ENCODE measurements around the gene DCAF12.

The DCAF12 gene

DNA sequence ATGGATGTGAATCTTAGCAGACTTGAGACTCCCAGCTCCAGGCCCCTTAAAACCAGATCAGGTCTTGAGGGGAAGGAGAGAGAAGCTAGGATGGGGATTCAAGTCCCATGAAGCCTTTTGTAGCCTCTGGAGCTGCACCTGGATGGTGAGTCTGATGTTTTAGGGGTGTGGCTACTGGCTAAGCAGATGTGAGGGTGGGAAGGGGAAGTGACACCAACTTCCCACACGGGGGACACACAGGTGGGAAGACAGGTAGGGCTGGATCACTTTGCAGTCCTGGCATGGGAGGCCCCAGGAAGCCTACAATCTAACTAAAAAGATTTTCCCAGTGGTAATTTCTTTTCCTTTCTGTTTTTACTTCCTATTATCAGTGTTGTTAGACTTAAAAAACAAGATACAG is 39.1 kb downstream of the DCAF12 start:
- peak; percentile 48; the same call in 1 of the 3 replicates for ATAC-seq (ENCODE audit: low read depth)
- Histone ChIP-seq H3K4me1 (ENCODE audit: insufficient read depth, poor library complexity, severe bottlenecking) (no peaks in the 10 kb centered on the region), H3K27ac (ENCODE audit: poor library complexity, severe bottlenecking) (no peak overlapping the region), H3K36me3 (ENCODE audit: low read depth) (peaks cover 53% of the 10 kb centered on the region), H3K27me3 (ENCODE audit: insufficient read depth, poor library complexity, severe bottlenecking) (no peaks in the 10 kb centered on the region), H3K9me3 (ENCODE audit: severe bottlenecking) (no peaks in the 10 kb centered on the region), H3K4me3 (ENCODE audit: severe bottlenecking) (no peak overlapping the region)
- DNase-seq (ENCODE audit: low spot score): no peak
- TF ChIP-seq CTCF (IDR thresholded peaks at IDR 0.05; ENCODE audit: poor library complexity, severe bottlenecking): no peak

DNA sequence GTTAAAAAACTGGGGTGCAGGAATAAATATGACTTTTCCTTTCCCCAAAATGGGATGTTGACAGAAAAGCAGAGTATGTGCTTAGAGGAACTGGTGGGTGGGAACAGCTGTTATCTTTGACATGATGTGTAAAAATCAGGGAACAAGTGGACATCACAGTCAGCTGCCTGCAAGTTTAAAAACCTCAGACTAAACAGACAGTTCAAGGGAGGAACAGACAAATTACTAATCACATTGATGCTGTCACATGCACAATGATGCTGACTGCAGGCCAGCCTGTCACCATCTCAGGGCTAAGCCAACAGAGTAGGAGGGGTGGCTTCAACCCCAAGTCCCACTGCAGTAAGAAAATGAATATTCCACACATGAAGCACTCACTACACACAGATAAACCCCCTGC is 39.6 kb downstream of the DCAF12 start:
- H3K36me3 ChIP-seq (ENCODE audit: low read depth): peaks cover 48% of the 10 kb centered on the region
- no peaks in the 10 kb centered on the region for H3K9me3 ChIP-seq (ENCODE audit: severe bottlenecking)
- no peaks in the 10 kb centered on the region for H3K4me1 ChIP-seq (ENCODE audit: insufficient read depth, poor library complexity, severe bottlenecking)
- ATAC-seq (ENCODE audit: low read depth) (no peak), DNase-seq (ENCODE audit: low spot score) (no peak)
- no peaks in the 10 kb centered on the region for H3K27me3 ChIP-seq (ENCODE audit: insufficient read depth, poor library complexity, severe bottlenecking)
- no peak for TF ChIP-seq CTCF (IDR thresholded peaks at IDR 0.05; ENCODE audit: poor library complexity, severe bottlenecking)
- no peak overlapping the region for H3K27ac ChIP-seq (ENCODE audit: poor library complexity, severe bottlenecking)
- no peak overlapping the region for H3K4me3 ChIP-seq (ENCODE audit: severe bottlenecking)

DNA sequence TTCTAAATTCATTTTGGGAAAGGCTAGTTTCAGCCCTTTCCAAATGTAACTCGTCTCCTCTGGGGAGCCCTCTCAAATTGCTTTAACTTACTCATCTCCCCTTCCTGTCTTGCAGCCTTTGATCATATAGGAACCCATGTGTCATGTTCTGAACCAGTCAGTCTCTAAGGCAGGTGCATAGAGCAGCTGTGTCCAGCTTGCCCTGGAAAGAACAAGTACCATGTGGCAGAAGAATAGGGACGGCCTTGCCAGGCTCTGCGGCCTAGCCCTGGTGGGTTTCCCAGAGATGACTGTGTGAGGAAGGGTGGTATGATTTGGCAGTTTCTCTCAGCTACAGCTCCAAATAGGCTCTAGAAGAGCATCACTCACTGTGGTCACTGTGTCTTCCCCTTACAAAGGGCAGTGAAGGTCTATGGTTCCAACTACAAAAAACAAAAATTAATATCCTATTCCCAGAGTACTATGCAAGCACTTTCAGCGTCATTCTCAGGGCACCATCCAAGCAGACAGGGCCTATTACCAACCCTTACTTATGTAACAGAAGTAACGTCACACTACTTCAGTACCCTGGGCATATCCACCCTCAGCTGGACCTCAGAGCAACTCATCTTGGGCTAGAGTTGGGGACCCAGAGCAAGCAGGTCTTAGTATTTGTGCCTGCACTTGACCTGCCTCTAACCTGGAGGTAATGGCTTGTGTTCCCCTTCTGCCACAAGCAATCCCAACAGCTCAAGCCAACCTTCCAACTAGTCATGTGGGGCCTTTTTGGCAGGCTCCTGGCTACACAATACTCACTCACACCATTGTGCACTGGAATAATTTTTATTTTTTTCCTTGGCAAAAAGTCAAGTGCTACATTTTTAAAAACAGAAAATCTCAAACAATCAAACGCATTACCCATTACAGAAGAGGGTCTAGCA is 40.7 kb downstream of the DCAF12 start:
- no peak for TF ChIP-seq CTCF (IDR thresholded peaks at IDR 0.05; ENCODE audit: poor library complexity, severe bottlenecking)
- no peak overlapping the region for H3K27ac ChIP-seq (ENCODE audit: poor library complexity, severe bottlenecking)
- H3K27me3 ChIP-seq (ENCODE audit: insufficient read depth, poor library complexity, severe bottlenecking): no peaks in the 10 kb centered on the region
- H3K4me3 ChIP-seq (ENCODE audit: severe bottlenecking): no peak overlapping the region
- peaks cover 41% of the 10 kb centered on the region for H3K36me3 ChIP-seq (ENCODE audit: low read depth)
- H3K4me1 ChIP-seq (ENCODE audit: insufficient read depth, poor library complexity, severe bottlenecking): no peaks in the 10 kb centered on the region
- no peak for DNase-seq (ENCODE audit: low spot score)
- peak; percentile 48; the same call in 1 of the 3 replicates for ATAC-seq (ENCODE audit: low read depth)
- no peaks in the 10 kb centered on the region for H3K9me3 ChIP-seq (ENCODE audit: severe bottlenecking)

DNA sequence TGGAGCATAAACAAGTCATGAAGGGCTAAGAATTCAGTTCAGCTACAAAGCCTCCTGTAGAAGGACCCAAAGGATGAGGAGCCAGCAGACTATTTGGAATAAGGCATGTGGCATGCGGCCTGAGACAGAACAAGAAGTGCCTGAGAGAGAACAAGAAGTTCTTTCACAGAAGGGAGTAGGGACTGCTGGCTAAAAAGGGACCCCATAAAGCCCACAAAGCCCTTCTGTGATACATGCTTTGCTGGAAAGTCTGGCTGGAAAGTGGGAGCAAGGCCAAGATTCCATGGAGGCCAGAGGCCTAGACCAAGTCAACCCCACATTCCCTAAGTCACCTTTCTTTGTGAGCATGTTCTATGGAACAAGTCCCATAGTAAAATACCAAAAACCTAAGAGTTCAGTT is 41.9 kb downstream of the DCAF12 start:
- TF ChIP-seq CTCF (IDR thresholded peaks at IDR 0.05; ENCODE audit: poor library complexity, severe bottlenecking): no peak
- ATAC-seq (ENCODE audit: low read depth) (no peak), DNase-seq (ENCODE audit: low spot score) (no peak)
- Histone ChIP-seq H3K36me3 (ENCODE audit: low read depth) (peaks cover 32% of the 10 kb centered on the region), H3K4me3 (ENCODE audit: severe bottlenecking) (no peak overlapping the region), H3K27me3 (ENCODE audit: insufficient read depth, poor library complexity, severe bottlenecking) (no peaks in the 10 kb centered on the region), H3K4me1 (ENCODE audit: insufficient read depth, poor library complexity, severe bottlenecking) (no peaks in the 10 kb centered on the region), H3K9me3 (ENCODE audit: severe bottlenecking) (no peaks in the 10 kb centered on the region), H3K27ac (ENCODE audit: poor library complexity, severe bottlenecking) (no peak overlapping the region)

DNA sequence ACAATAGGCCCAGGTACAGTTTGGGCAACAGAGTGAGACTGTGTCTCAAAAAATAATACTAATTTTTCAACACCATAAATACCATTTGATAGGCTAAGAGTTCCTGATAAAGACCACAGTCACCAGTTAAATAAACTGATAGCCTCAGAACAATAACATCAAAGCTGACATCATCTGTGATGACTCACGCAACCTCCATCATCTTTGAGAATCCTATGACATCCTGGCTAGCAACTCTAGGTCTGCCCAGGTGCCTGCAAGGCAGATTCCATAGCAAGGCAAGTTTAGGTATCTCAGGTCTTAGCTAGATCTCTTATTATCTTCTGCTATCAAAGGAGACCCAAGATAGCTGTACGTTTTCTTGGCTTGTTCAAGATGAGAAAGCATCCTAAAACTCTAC is 47.3 kb downstream of the DCAF12 start:
- no peak for TF ChIP-seq CTCF (IDR thresholded peaks at IDR 0.05; ENCODE audit: poor library complexity, severe bottlenecking)
- Histone ChIP-seq H3K9me3 (ENCODE audit: severe bottlenecking) (no peaks in the 10 kb centered on the region), H3K27me3 (ENCODE audit: insufficient read depth, poor library complexity, severe bottlenecking) (no peaks in the 10 kb centered on the region), H3K4me1 (ENCODE audit: insufficient read depth, poor library complexity, severe bottlenecking) (no peaks in the 10 kb centered on the region), H3K36me3 (ENCODE audit: low read depth) (no peaks in the 10 kb centered on the region), H3K4me3 (ENCODE audit: severe bottlenecking) (no peak overlapping the region), H3K27ac (ENCODE audit: poor library complexity, severe bottlenecking) (no peak overlapping the region)
- ATAC-seq (ENCODE audit: low read depth) (peak; percentile 83), DNase-seq (ENCODE audit: low spot score) (no peak)

Measured in RWPE2 (cell line).